GM12878 (cell line): Measurements from ENCODE around the gene RNF113B. TPM values are rescaled to one million over a fixed set of nuclear protein-coding genes. Genes with fewer than 3 reads are reported as not detected.

ENCODE experiments used
- ATAC-seq: fragments of 200-7000 bp; cut with Tn5 transposase; 3 replicates; pipeline ENCODE4 v1.9.1; 2020; ENCODE audit warnings: mild to moderate bottlenecking, moderate library complexity
- BruUV-seq: library from RNA; stranded (reverse); fragments of 400-500 nt; replicated peaks from 2 replicates; lab custom pipeline; 2021; lab: Mats Ljungman, UMichigan
- CTCF ChIA-PET: fragments of 300-600 bp; sonication (Branson Sonifier 250); formaldehyde crosslinking; extraction: SDS; loops from one replicate; lab custom pipeline; 2021; ENCODE audit warnings: inconsistent platforms; lab: Yijun Ruan, JAX
- POLR2A ChIA-PET: fragments of 350-600 bp; formaldehyde crosslinking; extraction: SDS; loops from one replicate; lab custom pipeline; 2021; ENCODE audit warnings: inconsistent platforms; lab: Charles Lee
- RAD21 ChIA-PET: fragments of 300-600 bp; sonication (Branson Sonifier 250); formaldehyde crosslinking; loops from one replicate; lab custom pipeline; 2023; ENCODE audit warnings: antibody characterized with exemption; ENCODE audit not compliant: unreplicated experiment; lab: Charles Lee
- SMC1A ChIA-PET: fragments of 300-600 bp; sonication (Branson Sonifier 250); formaldehyde crosslinking; loops from one replicate; lab custom pipeline; 2023; ENCODE audit not compliant: unreplicated experiment, uncharacterized antibody; lab: Charles Lee
- DNase-seq: peaks from one replicate; pipeline ENCODE4 v3.0.0-alpha.2; 2011; ENCODE audit warnings: low read depth, low spot score
- FAIRE-seq: peaks from 3 replicates; lab custom pipeline; 2011; peaks lifted over from hg19 to GRCh38; lab: Jason Lieb, UNC
- H2AFZ ChIP-seq: 2 replicates; pipeline ENCODE4 v1.6.0; 2011; ENCODE audit warnings: low read depth, low read length, control low read depth; ENCODE audit not compliant: control insufficient read depth
- H3K27ac ChIP-seq: 2 replicates; pipeline ENCODE4 v1.5.1; 2011; ENCODE audit warnings: control low read depth; ENCODE audit not compliant: control insufficient read depth, insufficient read depth
- H3K27me3 ChIP-seq, 2 experiments: replicated peaks in 1 of 2; 2 replicates each; pipeline versions ENCODE4 v1.6.0 to v1.6.1; 2011; ENCODE audit warnings: low read length in 1 of 2; ENCODE audit not compliant: control insufficient read depth in 2 of 2, insufficient read depth in 2 of 2
- H3K36me3 ChIP-seq, 2 experiments: 2 replicates each; pipeline ENCODE4 v1.5.1; 2011; ENCODE audit warnings: low read length in 1 of 2; ENCODE audit not compliant: control insufficient read depth in 2 of 2, insufficient read depth in 2 of 2
- H3K4me1 ChIP-seq: 2 replicates; pipeline ENCODE4 v1.6.1; 2011; ENCODE audit warnings: mild to moderate bottlenecking, low read length, moderate library complexity, mixed read lengths; ENCODE audit not compliant: control insufficient read depth, insufficient read depth
- H3K4me2 ChIP-seq: 2 replicates; pipeline ENCODE4 v1.6.0; 2011; ENCODE audit warnings: control low read depth; ENCODE audit not compliant: control insufficient read depth, insufficient read depth
- H3K4me3 ChIP-seq: fragments of 200-600 bp; sonication (generic); 2 replicates; pipeline ENCODE4 v1.5.1; 2016
- H3K79me2 ChIP-seq: 2 replicates; pipeline ENCODE4 v1.6.0; 2011; ENCODE audit warnings: low read length; ENCODE audit not compliant: control insufficient read depth, insufficient read depth
- H3K9ac ChIP-seq: 2 replicates; pipeline ENCODE4 v1.8.0; 2011; ENCODE audit warnings: low read length, control low read depth, mixed read lengths; ENCODE audit not compliant: control insufficient read depth, insufficient read depth
- H3K9me3 ChIP-seq: replicated peaks from 3 replicates; pipeline ENCODE4 v1.5.1; 2011; ENCODE audit warnings: mild to moderate bottlenecking, low read length; ENCODE audit not compliant: control insufficient read depth, insufficient read depth
- H4K20me1 ChIP-seq: 2 replicates; pipeline ENCODE4 v1.6.0; 2011; ENCODE audit not compliant: control insufficient read depth, insufficient read depth
- BRCA1 ChIP-seq: IDR thresholded peaks from 2 replicates; pipeline ENCODE4 v1.6.1; 2011; ENCODE audit warnings: low read depth, low read length, improper control_type of control experiment
- GATAD2B ChIP-seq: fragments of 450-650 bp; conservative IDR thresholded peaks from 2 replicates; pipeline ENCODE4 v1.6.1; 2017; ENCODE audit warnings: low read depth, mild to moderate bottlenecking, moderate library complexity
- LARP7 ChIP-seq: fragments of 450-650 bp; IDR thresholded peaks from 2 replicates; pipeline ENCODE4 v1.6.1; 2017; ENCODE audit warnings: mild to moderate bottlenecking
- PAX5 ChIP-seq: IDR thresholded peaks from 2 replicates; pipeline ENCODE4 v1.6.1; 2011; ENCODE audit warnings: low read depth, low read length, borderline replicate concordance
- WGBS: methylation state at CpG from one replicate; pipeline ENCODE4 v1.1.6; 2016; ENCODE audit warnings: low lambda C conversion rate; ENCODE audit not compliant: insufficient replicate concordance, insufficient coverage; ENCODE audit errors: missing lambda C conversion rate; 5-methylcytosine and 5-hydroxymethylcytosine counted together
- in situ Hi-C: fragments of 300-500 bp; cut with MboI; formaldehyde crosslinking; loops from 9 replicates; pipeline ENCODE4 v1.14.3; 2018; ENCODE audit warnings: mixed read lengths
- intact Hi-C: fragments of 100-400 bp; cut with micrococcal nuclease; formaldehyde crosslinking; loops from one replicate; pipeline ENCODE4 v1.14.2; 2022; ENCODE audit not compliant: unreplicated experiment
- polyA plus RNA-seq, 11 experiments: library from polyadenylated mRNA; depleted of rRNA in 4 of 11; unstranded in 6 of 11; stranded (reverse) in 5 of 11; fragments of >200 nt; fragmentation: Nextera tagmentation in 4 of 11; fragmentation: Illumina TruSeq in 1 of 11; extraction: Ambion mirVana in 4 of 11; extraction: Trizol in 1 of 11; gene quantifications; 1 replicate in 1 of 11; 2 replicates in 10 of 11; pipeline versions ENCODE4 v1.2.1 to v1.2.3, GENCODE V29; 2011 to 2016; ENCODE audit warnings: inconsistent platforms in 2 of 11, missing spikeins in 2 of 11, low read depth in 1 of 11
- total RNA-seq, 4 experiments: library from RNA; depleted of rRNA in 3 of 4; stranded (reverse); fragments of >200 nt in 3 of 4; fragmentation: Illumina TruSeq in 1 of 4; extraction: Trizol in 1 of 4; gene quantifications; 2 replicates each; pipeline versions ENCODE4 v1.2.1 to v1.2.3, GENCODE V29; 2013 to 2021

Gene RNF113B
- total and polyA plus RNA-seq, 10 of the 15 experiments (the other 5 are each of a cell fraction or from before 2014, with no cell fraction given): not detected

GRCh38 chr13:98181111-98181815 lies 4.2 kb upstream of the RNF113B start:
- FAIRE-seq (no peak), DNase-seq (no peak), ATAC-seq (no peak)
- intact Hi-C loops: no loop called here
- Histone ChIP-seq H3K27me3 (no peaks in the 10 kb centered on the region), H3K36me3 (no peaks in the 10 kb centered on the region), H3K27ac (no peak overlapping the region), H3K4me2 (no peak overlapping the region), H3K4me3 (no peak overlapping the region), H3K79me2 (no peaks in the 10 kb centered on the region), H3K9ac (no peak overlapping the region), H2AFZ (no peak overlapping the region), H4K20me1 (no peaks in the 10 kb centered on the region), H3K4me1 (no peaks in the 10 kb centered on the region), H3K9me3 (no peaks in the 10 kb centered on the region; the same call in 2 of the 3 replicates)
- WGBS: 43% methylated on average over 7 of the region's 7 CpGs
- RAD21 ChIA-PET: no interaction called here
- in situ Hi-C loops: no loop called here
- BruUV-seq: no TSS peak
- POLR2A ChIA-PET: no interaction called here
- CTCF ChIA-PET: interaction anchor here (1.2 kb wide), 1 partner anchor 9 kb away, joined by 3 read pairs; no protein-coding TSS in a partner anchor
- SMC1A ChIA-PET: interaction anchor here (0.9 to 1.7 kb wide), 4 partner anchors 8 to 95 kb away, joined by 3 to 4 read pairs (median 4); no protein-coding TSS in a partner anchor
- TF ChIP-seq PAX5 (no peak), GATAD2B (no peak), LARP7 (no peak)

- ChIA-PET CTCF (interaction anchor here (0.6 kb wide), 1 partner anchor 842 kb away, joined by 3 read pairs; no protein-coding TSS in a partner anchor), POLR2A (no interaction called here), RAD21 (no interaction called here), SMC1A (interaction anchor here (1.2 to 1.3 kb wide), 2 partner anchors 10 to 11 kb away, joined by 3 to 5 read pairs; no protein-coding TSS in a partner anchor)
- no peak for TF ChIP-seq BRCA1
- H2AFZ ChIP-seq: no peak overlapping the region
- WGBS: 8% methylated on average over 3 of the region's 3 CpGs
- BruUV-seq: no TSS peak
- DNase-seq (no peak), ATAC-seq (no peak), FAIRE-seq (no peak)
- in situ Hi-C loops: no loop called here
- no peak overlapping the region for H3K27ac ChIP-seq
- H3K79me2 ChIP-seq: no peaks in the 10 kb centered on the region
- no peak overlapping the region for H3K9ac ChIP-seq
- no peaks in the 10 kb centered on the region for H4K20me1 ChIP-seq
- no peaks in the 10 kb centered on the region for H3K4me1 ChIP-seq
- no peaks in the 10 kb centered on the region; the same call in 2 of the 3 replicates for H3K9me3 ChIP-seq
- no peaks in the 10 kb centered on the region for H3K27me3 ChIP-seq
- intact Hi-C loops: no loop called here
- H3K4me3 ChIP-seq: no peak overlapping the region
- no peak overlapping the region for H3K4me2 ChIP-seq
- H3K36me3 ChIP-seq: no peaks in the 10 kb centered on the region
These were observed 3.0 kb upstream of the RNF113B start for GRCh38 chr13:98180092-98180491.
